Nephron (organoid): ENCODE data around the gene SLC6A20.

Experiments
- H3K27ac Mint-ChIP-seq, 3 experiments: 2 replicates each; pipeline ENCODE4 v1.8.0; 2020; ENCODE audit warnings: mixed read lengths in 3 of 3, mild to moderate bottlenecking in 2 of 3, moderate library complexity in 1 of 3
- H3K27me3 Mint-ChIP-seq: 2 replicates; pipeline ENCODE4 v1.8.0; 2021; ENCODE audit warnings: low read depth, mild to moderate bottlenecking, moderate library complexity, mixed read lengths
- H3K36me3 Mint-ChIP-seq: 2 replicates; pipeline ENCODE4 v1.8.0; 2020; ENCODE audit warnings: low read depth, mixed read lengths
- H3K4me1 Mint-ChIP-seq: 2 replicates; pipeline ENCODE4 v1.8.0; 2020; ENCODE audit warnings: mixed read lengths
- H3K4me3 Mint-ChIP-seq, 3 experiments: 2 replicates each; pipeline ENCODE4 v1.8.0; 2020; ENCODE audit warnings: mild to moderate bottlenecking in 3 of 3, mixed read lengths in 3 of 3, moderate library complexity in 2 of 3
- H3K9me3 Mint-ChIP-seq: 2 replicates; pipeline ENCODE4 v1.8.0; 2020; ENCODE audit warnings: mixed read lengths
- CTCF ChIP-seq, 3 experiments: fragments of 200-600 bp; sonication (generic); IDR thresholded peaks; one replicate each; pipeline ENCODE4 v1.5.0; 2021; ENCODE audit warnings: antibody characterized with exemption in 3 of 3; ENCODE audit not compliant: unreplicated experiment in 3 of 3

Gene SLC6A20

DNA sequence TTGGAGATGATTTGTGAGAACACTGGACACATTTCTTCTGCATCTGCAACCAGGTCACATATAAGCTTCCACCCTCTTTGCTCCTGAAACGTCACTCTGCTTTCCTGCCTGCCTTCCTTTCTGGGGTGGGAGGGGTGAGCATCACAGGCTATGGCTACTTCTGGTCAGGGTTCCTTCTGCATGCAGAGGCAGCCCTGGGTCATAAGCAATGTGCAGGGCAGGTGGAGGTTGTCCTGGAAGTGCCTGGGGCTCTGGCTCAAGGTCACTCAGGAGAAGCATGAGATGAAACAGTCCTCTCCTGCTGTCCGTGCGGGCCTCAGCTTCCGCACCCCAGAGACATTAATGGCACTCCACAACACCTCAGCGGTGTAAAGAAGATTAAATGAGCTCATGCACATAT lies 15.1 kb downstream of the SLC6A20 start:
- H3K4me3 Mint-ChIP-seq: no peak overlapping the region

GRCh38 chr3:45779746-45780735 lies 16.3 kb downstream of the SLC6A20 start:
- H3K4me3 Mint-ChIP-seq: no peak overlapping the region
- no peaks in the 10 kb centered on the region for H3K36me3 Mint-ChIP-seq
- no peak overlapping the region for H3K27ac Mint-ChIP-seq
- H3K4me1 Mint-ChIP-seq: peaks cover 5% of the 10 kb centered on the region
- no peaks in the 10 kb centered on the region for H3K9me3 Mint-ChIP-seq
- H3K27me3 Mint-ChIP-seq: peaks cover 31% of the 10 kb centered on the region
- no peak for TF ChIP-seq CTCF (IDR thresholded peaks at IDR 0.05; ENCODE audit: unreplicated experiment in 3 of 3)

More for the DNA sequence above, 15.1 kb downstream of the SLC6A20 start:
- no peak overlapping the region for H3K27ac Mint-ChIP-seq
- H3K27me3 Mint-ChIP-seq: peaks cover 29% of the 10 kb centered on the region
- no peaks in the 10 kb centered on the region for H3K36me3 Mint-ChIP-seq
- no peaks in the 10 kb centered on the region for H3K9me3 Mint-ChIP-seq
- peaks cover 5% of the 10 kb centered on the region for H3K4me1 Mint-ChIP-seq
- TF ChIP-seq CTCF (IDR thresholded peaks at IDR 0.05; ENCODE audit: unreplicated experiment in 3 of 3): no peak

DNA sequence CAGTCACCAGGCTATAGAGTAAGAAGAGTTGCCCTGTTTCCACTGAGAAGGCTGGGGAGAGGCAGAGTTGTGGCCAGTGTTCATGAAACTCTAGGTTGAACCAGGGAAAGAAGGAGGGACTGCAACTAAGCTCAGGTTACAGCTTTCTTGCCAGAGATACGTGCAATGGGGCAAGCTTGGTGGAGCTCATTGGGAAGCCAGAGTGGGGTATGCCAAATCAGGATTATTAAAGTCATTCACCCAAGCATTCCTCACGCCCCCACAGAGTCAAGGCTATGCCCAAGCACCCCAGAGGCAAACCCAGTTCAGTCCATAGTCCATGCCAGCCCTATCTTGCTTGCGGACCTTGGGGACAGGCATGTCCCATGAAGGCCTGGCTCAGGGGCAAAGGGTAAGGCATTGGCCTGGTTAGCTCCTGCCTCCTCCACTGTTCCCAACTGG lies 17.6 kb downstream of the SLC6A20 start:
- H3K4me1 Mint-ChIP-seq: peaks cover 5% of the 10 kb centered on the region
- peaks cover 33% of the 10 kb centered on the region for H3K27me3 Mint-ChIP-seq
- H3K4me3 Mint-ChIP-seq: no peak overlapping the region
- H3K9me3 Mint-ChIP-seq: no peaks in the 10 kb centered on the region
- no peak for TF ChIP-seq CTCF (IDR thresholded peaks at IDR 0.05; ENCODE audit: unreplicated experiment in 3 of 3)
- H3K27ac Mint-ChIP-seq: no peak overlapping the region
- no peaks in the 10 kb centered on the region for H3K36me3 Mint-ChIP-seq

- H3K9me3 Mint-ChIP-seq: no peaks in the 10 kb centered on the region
- H3K4me3 Mint-ChIP-seq: no peak overlapping the region
- peaks cover 39% of the 10 kb centered on the region for H3K27me3 Mint-ChIP-seq
- no peak for TF ChIP-seq CTCF (IDR thresholded peaks at IDR 0.05; ENCODE audit: unreplicated experiment in 3 of 3)
- no peak overlapping the region for H3K27ac Mint-ChIP-seq
- H3K36me3 Mint-ChIP-seq: no peaks in the 10 kb centered on the region
- peaks cover 5% of the 10 kb centered on the region for H3K4me1 Mint-ChIP-seq
Measured at GRCh38 chr3:45777746-45778386, 18.5 kb downstream of the SLC6A20 start.

GRCh38 chr3:45777111-45777745 lies 19.1 kb downstream of the SLC6A20 start:
- Mint-ChIP-seq H3K27me3 (peaks cover 44% of the 10 kb centered on the region), H3K4me3 (no peak overlapping the region), H3K36me3 (no peaks in the 10 kb centered on the region), H3K4me1 (peaks cover 5% of the 10 kb centered on the region), H3K9me3 (no peaks in the 10 kb centered on the region), H3K27ac (no peak overlapping the region)
- no peak for TF ChIP-seq CTCF (IDR thresholded peaks at IDR 0.05; ENCODE audit: unreplicated experiment in 3 of 3)
